ENCODE measurements around the gene ACSS1.

Gene ACSS1

GRCh38 chr20:25012616-25013189, 45.2 kb downstream of the ACSS1 start:
- no peak for TF ChIP-seq ZNF565 (CRISPR knock-in tag; conservative IDR thresholded peaks at IDR 0.05; ENCODE audit: low read depth)
- TF ChIP-seq TOX (CRISPR knock-in tag; IDR thresholded peaks at IDR 0.05; ENCODE audit: borderline replicate concordance): no peak
- TF ChIP-seq ESRRG (CRISPR knock-in tag; IDR thresholded peaks at IDR 0.05): no peak
- TF ChIP-seq, protein P1, sequence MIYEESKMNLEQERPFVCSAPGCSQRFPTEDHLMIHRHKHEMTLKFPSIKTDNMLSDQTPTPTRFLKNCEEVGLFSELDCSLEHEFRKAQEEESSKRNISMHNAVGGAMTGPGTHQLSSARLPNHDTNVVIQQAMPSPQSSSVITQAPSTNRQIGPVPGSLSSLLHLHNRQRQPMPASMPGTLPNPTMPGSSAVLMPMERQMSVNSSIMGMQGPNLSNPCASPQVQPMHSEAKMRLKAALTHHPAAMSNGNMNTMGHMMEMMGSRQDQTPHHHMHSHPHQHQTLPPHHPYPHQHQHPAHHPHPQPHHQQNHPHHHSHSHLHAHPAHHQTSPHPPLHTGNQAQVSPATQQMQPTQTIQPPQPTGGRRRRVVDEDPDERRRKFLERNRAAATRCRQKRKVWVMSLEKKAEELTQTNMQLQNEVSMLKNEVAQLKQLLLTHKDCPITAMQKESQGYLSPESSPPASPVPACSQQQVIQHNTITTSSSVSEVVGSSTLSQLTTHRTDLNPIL (CRISPR knock-in tag; IDR thresholded peaks at IDR 0.05; ENCODE audit: low read depth): no peak
- no peak for TF ChIP-seq POU6F1 (CRISPR knock-in tag; IDR thresholded peaks at IDR 0.05; ENCODE audit: borderline replicate concordance, low read depth)
- no peak for TF ChIP-seq SNAI2 (CRISPR knock-in tag; IDR thresholded peaks at IDR 0.05)
- TF ChIP-seq ZNF8 (CRISPR knock-in tag; IDR thresholded peaks at IDR 0.05): no peak
- no peak for TF ChIP-seq PATZ1 (CRISPR knock-in tag; IDR thresholded peaks at IDR 0.05; ENCODE audit: borderline replicate concordance)
- TF ChIP-seq ZNF70 (CRISPR knock-in tag; IDR thresholded peaks at IDR 0.05): no peak
- no peak for TF ChIP-seq ZFP30 (CRISPR knock-in tag; IDR thresholded peaks at IDR 0.05)
- TF ChIP-seq ZFP3 (CRISPR knock-in tag; IDR thresholded peaks at IDR 0.05): no peak
- TF ChIP-seq, protein P2, sequence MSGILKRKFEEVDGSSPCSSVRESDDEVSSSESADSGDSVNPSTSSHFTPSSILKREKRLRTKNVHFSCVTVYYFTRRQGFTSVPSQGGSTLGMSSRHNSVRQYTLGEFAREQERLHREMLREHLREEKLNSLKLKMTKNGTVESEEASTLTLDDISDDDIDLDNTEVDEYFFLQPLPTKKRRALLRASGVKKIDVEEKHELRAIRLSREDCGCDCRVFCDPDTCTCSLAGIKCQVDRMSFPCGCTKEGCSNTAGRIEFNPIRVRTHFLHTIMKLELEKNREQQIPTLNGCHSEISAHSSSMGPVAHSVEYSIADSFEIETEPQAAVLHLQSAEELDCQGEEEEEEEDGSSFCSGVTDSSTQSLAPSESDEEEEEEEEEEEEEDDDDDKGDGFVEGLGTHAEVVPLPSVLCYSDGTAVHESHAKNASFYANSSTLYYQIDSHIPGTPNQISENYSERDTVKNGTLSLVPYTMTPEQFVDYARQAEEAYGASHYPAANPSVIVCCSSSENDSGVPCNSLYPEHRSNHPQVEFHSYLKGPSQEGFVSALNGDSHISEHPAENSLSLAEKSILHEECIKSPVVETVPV (CRISPR knock-in tag; IDR thresholded peaks at IDR 0.05): no peak
- TF ChIP-seq ARNTL (CRISPR knock-in tag; IDR thresholded peaks at IDR 0.05; ENCODE audit: borderline replicate concordance, low read depth): no peak
- no peak for TF ChIP-seq OSR1 (CRISPR knock-in tag; IDR thresholded peaks at IDR 0.05)
- no peak for TF ChIP-seq ZC3H10 (CRISPR knock-in tag; IDR thresholded peaks at IDR 0.05)
- no peak for TF ChIP-seq BACH2 (CRISPR knock-in tag; IDR thresholded peaks at IDR 0.05; ENCODE audit: borderline replicate concordance)
- TF ChIP-seq GLIS3 (CRISPR knock-in tag; IDR thresholded peaks at IDR 0.05): no peak
- no peak for TF ChIP-seq TCF4 (CRISPR knock-in tag; IDR thresholded peaks at IDR 0.05; ENCODE audit: borderline replicate concordance)
- TF ChIP-seq ISL1 (CRISPR knock-in tag; IDR thresholded peaks at IDR 0.05): no peak
- no peak for TF ChIP-seq PPARA (CRISPR knock-in tag; IDR thresholded peaks at IDR 0.05; ENCODE audit: borderline replicate concordance)
- no peak for ATAC-seq

DNA sequence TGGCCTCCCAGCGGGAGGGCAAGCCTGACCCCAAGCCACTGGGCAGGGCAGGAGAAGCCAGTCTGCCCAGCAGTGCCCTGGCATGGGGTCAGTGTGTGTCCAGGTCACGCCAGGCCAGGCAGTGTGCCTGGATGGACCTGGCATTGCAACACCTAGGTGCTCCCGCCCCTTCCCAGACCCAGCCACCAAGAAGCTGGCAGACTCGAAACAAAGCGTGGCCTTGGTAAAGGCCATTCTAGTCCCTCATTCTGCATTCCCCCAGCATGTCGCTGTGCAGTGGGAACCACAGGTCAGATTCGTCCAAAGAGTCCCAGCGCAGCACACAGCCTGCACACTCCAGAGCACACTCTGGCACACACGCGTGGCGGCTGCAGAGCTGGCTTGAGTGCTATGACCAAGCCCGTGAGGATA, 46.1 kb downstream of the ACSS1 start:
- ATAC-seq: no peak
- TF ChIP-seq GLIS3 (CRISPR knock-in tag; IDR thresholded peaks at IDR 0.05) (no peak), TOX (CRISPR knock-in tag; IDR thresholded peaks at IDR 0.05; ENCODE audit: borderline replicate concordance) (no peak), ARNTL (CRISPR knock-in tag; IDR thresholded peaks at IDR 0.05; ENCODE audit: borderline replicate concordance, low read depth) (no peak), POU6F1 (CRISPR knock-in tag; IDR thresholded peaks at IDR 0.05; ENCODE audit: borderline replicate concordance, low read depth) (no peak), CSDC2 (CRISPR knock-in tag; IDR thresholded peaks at IDR 0.05) (no peak), ZNF8 (CRISPR knock-in tag; IDR thresholded peaks at IDR 0.05) (no peak), ISL1 (CRISPR knock-in tag; IDR thresholded peaks at IDR 0.05) (no peak), OSR1 (CRISPR knock-in tag; IDR thresholded peaks at IDR 0.05) (no peak), RARB (CRISPR knock-in tag; IDR thresholded peaks at IDR 0.05) (no peak), ZNF70 (CRISPR knock-in tag; IDR thresholded peaks at IDR 0.05) (no peak)
- TF ChIP-seq, protein P2 (CRISPR knock-in tag; IDR thresholded peaks at IDR 0.05): no peak
- TF ChIP-seq, protein P1 (CRISPR knock-in tag; IDR thresholded peaks at IDR 0.05; ENCODE audit: low read depth): no peak

Data from SK-N-SH treated with all-trans-retinoic acid at 6 μM for 48 hours (cell line).